ENCODE data around the gene ABR. TPM values are rescaled to one million over a fixed set of nuclear protein-coding genes. Genes with fewer than 3 reads are reported as not detected.

The ABR gene
- total and polyA plus RNA-seq, 3 donors from 2014 or later = 30.6 to 52.7 (median 42.1) TPM

GRCh38 chr17:1035546-1036170 is 144.1 kb downstream of the ABR start:
- WGBS, 2 donors = 63 to 82% methylated on average over 14 of the region's 17 CpGs
- H3K36me3 ChIP-seq (ENCODE audit: low read depth, missing control alignments) = no peaks in the 10 kb centered on the region
- H3K9me3 ChIP-seq = no peaks in the 10 kb centered on the region
- H3K27me3 ChIP-seq = no peaks in the 10 kb centered on the region
- H3K4me3 ChIP-seq = no peak overlapping the region
- TF ChIP-seq, protein P1, sequence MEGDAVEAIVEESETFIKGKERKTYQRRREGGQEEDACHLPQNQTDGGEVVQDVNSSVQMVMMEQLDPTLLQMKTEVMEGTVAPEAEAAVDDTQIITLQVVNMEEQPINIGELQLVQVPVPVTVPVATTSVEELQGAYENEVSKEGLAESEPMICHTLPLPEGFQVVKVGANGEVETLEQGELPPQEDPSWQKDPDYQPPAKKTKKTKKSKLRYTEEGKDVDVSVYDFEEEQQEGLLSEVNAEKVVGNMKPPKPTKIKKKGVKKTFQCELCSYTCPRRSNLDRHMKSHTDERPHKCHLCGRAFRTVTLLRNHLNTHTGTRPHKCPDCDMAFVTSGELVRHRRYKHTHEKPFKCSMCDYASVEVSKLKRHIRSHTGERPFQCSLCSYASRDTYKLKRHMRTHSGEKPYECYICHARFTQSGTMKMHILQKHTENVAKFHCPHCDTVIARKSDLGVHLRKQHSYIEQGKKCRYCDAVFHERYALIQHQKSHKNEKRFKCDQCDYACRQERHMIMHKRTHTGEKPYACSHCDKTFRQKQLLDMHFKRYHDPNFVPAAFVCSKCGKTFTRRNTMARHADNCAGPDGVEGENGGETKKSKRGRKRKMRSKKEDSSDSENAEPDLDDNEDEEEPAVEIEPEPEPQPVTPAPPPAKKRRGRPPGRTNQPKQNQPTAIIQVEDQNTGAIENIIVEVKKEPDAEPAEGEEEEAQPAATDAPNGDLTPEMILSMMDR (IDR thresholded peaks at IDR 0.05) = no peak
- no peak for TF ChIP-seq POLR2A (IDR thresholded peaks at IDR 0.05)
- H3K4me1 ChIP-seq = peaks cover 20% of the 10 kb centered on the region
- DNase-seq = no peak
- intact Hi-C loops (cut with DNase I; ENCODE audit: low total_unique reads) = no loop called here
- H3K27ac ChIP-seq = no peak overlapping the region

DNA sequence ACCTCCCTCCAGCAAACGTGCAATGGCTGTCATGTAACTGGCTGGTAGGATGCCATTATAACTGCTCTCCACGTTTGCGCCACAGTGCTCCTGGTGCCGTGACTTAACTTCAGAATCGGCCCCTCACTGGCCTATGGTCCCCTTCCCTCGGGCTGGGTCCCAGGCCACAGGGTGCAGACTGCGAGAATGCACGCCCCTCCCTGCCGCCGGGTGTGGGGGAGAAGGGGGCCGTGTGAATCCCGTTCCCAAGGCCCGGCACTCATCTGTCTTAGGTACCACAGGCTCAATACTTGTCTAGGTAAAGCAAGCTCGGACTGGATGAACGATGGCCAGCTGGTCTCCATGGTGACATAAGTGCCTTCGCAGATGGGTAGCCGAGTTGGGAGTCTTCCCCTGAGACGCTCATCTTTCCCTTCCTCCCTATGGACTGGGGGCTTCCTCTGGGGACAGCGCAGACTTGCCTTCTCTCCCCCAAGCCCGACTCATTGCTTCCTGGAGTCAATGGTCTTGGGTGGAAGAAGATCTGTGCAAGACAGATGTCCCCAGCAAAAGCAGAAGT is 145.1 kb downstream of the ABR start:
- no peak overlapping the region for H3K4me3 ChIP-seq
- H3K36me3 ChIP-seq (ENCODE audit: low read depth, missing control alignments) = no peaks in the 10 kb centered on the region
- H3K27ac ChIP-seq = no peak overlapping the region
- intact Hi-C loops (cut with DNase I; ENCODE audit: low total_unique reads) = no loop called here
- 91 to 96% methylated on average over 10 to 20 of the region's 20 CpGs for WGBS, 2 donors
- H3K27me3 ChIP-seq = no peaks in the 10 kb centered on the region
- peaks cover 24% of the 10 kb centered on the region for H3K4me1 ChIP-seq
- no peak for DNase-seq
- H3K9me3 ChIP-seq = no peaks in the 10 kb centered on the region
- TF ChIP-seq, protein P1 (IDR thresholded peaks at IDR 0.05) = no peak
- no peak for TF ChIP-seq POLR2A (IDR thresholded peaks at IDR 0.05)

DNA sequence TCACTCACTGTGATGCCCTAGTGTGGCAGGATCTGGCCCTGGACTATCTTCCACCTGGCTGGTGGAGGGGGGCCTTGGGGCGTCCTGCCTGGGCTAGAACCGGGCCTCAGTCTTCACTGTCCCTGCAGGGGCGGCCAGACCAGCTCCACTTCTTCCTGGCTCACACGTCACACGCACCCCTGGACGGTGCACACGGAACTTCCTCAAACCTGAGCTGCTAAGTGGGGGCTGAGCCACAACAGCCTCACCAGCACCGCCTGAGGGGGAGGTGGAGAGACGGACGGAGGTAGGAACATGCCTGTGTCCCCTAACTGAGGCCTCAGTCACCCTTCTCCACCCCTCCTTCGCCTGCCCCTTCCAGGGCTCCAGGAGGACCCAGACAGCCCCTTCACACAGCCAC is 146.3 kb downstream of the ABR start:
- no peak overlapping the region for H3K27ac ChIP-seq
- H3K4me1 ChIP-seq = peaks cover 24% of the 10 kb centered on the region
- intact Hi-C loops (cut with DNase I; ENCODE audit: low total_unique reads) = no loop called here
- DNase-seq = no peak
- no peaks in the 10 kb centered on the region for H3K36me3 ChIP-seq (ENCODE audit: low read depth, missing control alignments)
- H3K9me3 ChIP-seq = no peaks in the 10 kb centered on the region
- no peaks in the 10 kb centered on the region for H3K27me3 ChIP-seq
- H3K4me3 ChIP-seq = no peak overlapping the region
- TF ChIP-seq POLR2A (IDR thresholded peaks at IDR 0.05) = no peak
- TF ChIP-seq, protein P1 (IDR thresholded peaks at IDR 0.05) = no peak
- 85 to 86% methylated on average over 6 to 11 of the region's 11 CpGs for WGBS, 2 donors

- no peak overlapping the region for H3K27ac ChIP-seq
- H3K4me3 ChIP-seq = no peak overlapping the region
- DNase-seq = no peak
- TF ChIP-seq, protein P1 (IDR thresholded peaks at IDR 0.05) = no peak
- no peaks in the 10 kb centered on the region for H3K9me3 ChIP-seq
- intact Hi-C loops (cut with DNase I; ENCODE audit: low total_unique reads) = no loop called here
- H3K27me3 ChIP-seq = no peaks in the 10 kb centered on the region
- H3K36me3 ChIP-seq (ENCODE audit: low read depth, missing control alignments) = no peaks in the 10 kb centered on the region
- peaks cover 21% of the 10 kb centered on the region for H3K4me1 ChIP-seq
- 46 to 48% methylated on average over 13 to 27 of the region's 27 CpGs for WGBS, 2 donors
These were observed 147.4 kb downstream of the ABR start for GRCh38 chr17:1032391-1032790.

- 0 to 12% methylated on average over 8 to 16 of the region's 35 CpGs for WGBS, 2 donors
- Histone ChIP-seq H3K36me3 (ENCODE audit: low read depth, missing control alignments) (no peaks in the 10 kb centered on the region), H3K27me3 (no peaks in the 10 kb centered on the region), H3K27ac (no peak overlapping the region), H3K4me1 (peaks cover 19% of the 10 kb centered on the region), H3K9me3 (no peaks in the 10 kb centered on the region), H3K4me3 (peak overlapping the region; percentile 31 to 49)
- DNase-seq = peak; percentile 57
- intact Hi-C loops (cut with DNase I; ENCODE audit: low total_unique reads) = no loop called here
- TF ChIP-seq, protein P1 (IDR thresholded peaks at IDR 0.05) = no peak
- TF ChIP-seq POLR2A (IDR thresholded peaks at IDR 0.05) = no peak
These were observed 148.1 kb downstream of the ABR start for GRCh38 chr17:1031711-1032110.
